Common myeloid progenitor, CD34-positive (primary cell): ENCODE results near the gene EHBP1.

ENCODE experiments used
- CTCF ChIA-PET: fragments of 350-600 bp; sonication (Branson Sonifier 250); formaldehyde crosslinking; loops from one replicate; lab custom pipeline; 2021; ENCODE audit warnings: antibody characterized with exemption; lab: Charles Lee
- POLR2A ChIA-PET: fragments of 350-600 bp; sonication (Branson Sonifier 250); formaldehyde crosslinking; loops from one replicate; lab custom pipeline; 2021; ENCODE audit warnings: antibody characterized with exemption; lab: Charles Lee
- DNase-seq, 3 donors: peaks; one replicate each; pipeline versions ENCODE4 v3.0.0 to v3.0.0-alpha.2; 2013
- H3K27ac ChIP-seq, 2 experiments: 1 replicate in 1 of 2; 2 replicates in 1 of 2; pipeline ENCODE4 v1.7.0; 2013; ENCODE audit warnings: inconsistent platforms in 2 of 2, low read length in 2 of 2, mild to moderate bottlenecking in 2 of 2, low read depth in 1 of 2, moderate library complexity in 1 of 2; ENCODE audit not compliant: severe bottlenecking in 2 of 2, insufficient read depth in 1 of 2, poor library complexity in 1 of 2
- H3K27me3 ChIP-seq, 5 experiments: replicated peaks in 2 of 5; 1 replicate in 3 of 5; 2 replicates in 2 of 5; pipeline versions ENCODE4 v1.6.1 to v1.7.0; 2013; ENCODE audit warnings: low read length in 4 of 5, mild to moderate bottlenecking in 2 of 5, moderate library complexity in 2 of 5, inconsistent platforms in 1 of 5; ENCODE audit not compliant: insufficient read depth in 5 of 5, control insufficient read depth in 4 of 5
- H3K36me3 ChIP-seq, 4 experiments: 1 replicate in 2 of 4; 2 replicates in 2 of 4; pipeline versions ENCODE4 v1.6.1 to v1.7.0; 2013; ENCODE audit warnings: low read length in 3 of 4, control low read depth in 1 of 4, mild to moderate bottlenecking in 1 of 4; ENCODE audit not compliant: control insufficient read depth in 4 of 4, insufficient read depth in 4 of 4
- H3K4me1 ChIP-seq, 4 experiments: 1 replicate in 3 of 4; 2 replicates in 1 of 4; pipeline versions ENCODE4 v1.6.1 to v1.7.1; 2013; ENCODE audit warnings: low read length in 3 of 4, mild to moderate bottlenecking in 3 of 4, control low read depth in 1 of 4, inconsistent platforms in 1 of 4, moderate library complexity in 1 of 4; ENCODE audit not compliant: control insufficient read depth in 4 of 4, insufficient read depth in 4 of 4; ENCODE audit errors: control extremely low read depth in 1 of 4
- H3K4me3 ChIP-seq, 7 experiments: 1 replicate in 4 of 7; 2 replicates in 3 of 7; pipeline versions ENCODE4 v1.5.1 to v1.7.0; 2013; ENCODE audit warnings: mild to moderate bottlenecking in 7 of 7, low read length in 6 of 7, moderate library complexity in 6 of 7, inconsistent platforms in 2 of 7, low read depth in 2 of 7, control low read depth in 1 of 7; ENCODE audit not compliant: insufficient read depth in 4 of 7, control insufficient read depth in 1 of 7; ENCODE audit errors: extremely low read depth in 1 of 7
- H3K9me3 ChIP-seq, 5 experiments: 1 replicate in 4 of 5; 2 replicates in 1 of 5; pipeline versions ENCODE4 v1.6.1 to v1.7.1; 2013; ENCODE audit warnings: low read length in 4 of 5, mild to moderate bottlenecking in 2 of 5, inconsistent platforms in 1 of 5, low read depth in 1 of 5, moderate library complexity in 1 of 5; ENCODE audit not compliant: control insufficient read depth in 4 of 5, insufficient read depth in 2 of 5; ENCODE audit errors: control extremely low read depth in 1 of 5
- WGBS: methylation state at CpG from one replicate; pipeline ENCODE4 v1.1.5; 2013; ENCODE audit not compliant: insufficient coverage; 5-methylcytosine and 5-hydroxymethylcytosine counted together

The EHBP1 gene

GRCh38 chr2:62797107-62797506, 91.6 kb downstream of the EHBP1 start:
- Histone ChIP-seq H3K4me1 (peaks cover 0 to 4% (median 1%) of the 10 kb centered on the region in 4 experiments), H3K27me3 (no peaks in the 10 kb centered on the region), H3K9me3 (no peaks in the 10 kb centered on the region), H3K4me3 (no peak overlapping the region), H3K36me3 (no peaks in the 10 kb centered on the region), H3K27ac (no peak overlapping the region)
- POLR2A ChIA-PET = no interaction called here
- WGBS = no CpG with 5 or more reads among the region's 2 CpGs
- CTCF ChIA-PET = interaction anchor here (1.7 kb wide), 1 partner anchor 10 kb away, joined by 6 read pairs; no protein-coding TSS in a partner anchor
- no peak for DNase-seq

DNA sequence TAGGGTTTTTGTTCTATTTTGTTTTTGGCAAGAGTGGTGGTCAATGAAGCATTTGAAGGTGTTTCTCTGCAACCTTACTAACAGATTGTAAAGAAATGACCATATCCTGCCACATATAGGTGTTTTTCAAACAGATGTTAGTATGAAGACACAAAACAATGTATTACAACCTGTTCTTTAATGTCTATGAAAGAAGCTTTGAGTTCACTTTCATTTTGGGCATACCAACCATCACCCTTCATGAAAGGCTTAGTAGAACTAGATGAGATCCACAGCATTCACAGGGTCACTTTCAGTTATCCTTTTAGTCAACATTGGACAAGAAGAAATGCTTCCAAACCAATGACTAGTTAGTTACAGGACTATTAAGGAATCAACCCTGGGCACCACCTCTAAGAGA, 95.1 kb downstream of the EHBP1 start:
- Histone ChIP-seq H3K36me3 (peaks cover 0 to 3% (median 0%) of the 10 kb centered on the region in 4 experiments), H3K4me1 (peaks cover 0 to 4% (median 2%) of the 10 kb centered on the region in 4 experiments), H3K27me3 (no peaks in the 10 kb centered on the region), H3K9me3 (peaks cover 0 to 3% (median 0%) of the 10 kb centered on the region in 5 experiments), H3K27ac (no peak overlapping the region), H3K4me3 (no peak overlapping the region)
- no peak for DNase-seq
- ChIA-PET CTCF (no interaction called here), POLR2A (no interaction called here)

GRCh38 chr2:62801110-62801509, 95.6 kb downstream of the EHBP1 start:
- ChIA-PET POLR2A (no interaction called here), CTCF (no interaction called here)
- no peak overlapping the region for H3K27ac ChIP-seq
- H3K4me1 ChIP-seq = peaks cover 0 to 4% (median 2%) of the 10 kb centered on the region in 4 experiments
- no peaks in the 10 kb centered on the region for H3K27me3 ChIP-seq
- H3K4me3 ChIP-seq = no peak overlapping the region
- H3K9me3 ChIP-seq = peaks cover 0 to 8% (median 0%) of the 10 kb centered on the region in 5 experiments
- WGBS = 100% methylated on average over 3 of the region's 4 CpGs
- DNase-seq = no peak
- H3K36me3 ChIP-seq = peaks cover 0 to 7% (median 0%) of the 10 kb centered on the region in 4 experiments

DNA sequence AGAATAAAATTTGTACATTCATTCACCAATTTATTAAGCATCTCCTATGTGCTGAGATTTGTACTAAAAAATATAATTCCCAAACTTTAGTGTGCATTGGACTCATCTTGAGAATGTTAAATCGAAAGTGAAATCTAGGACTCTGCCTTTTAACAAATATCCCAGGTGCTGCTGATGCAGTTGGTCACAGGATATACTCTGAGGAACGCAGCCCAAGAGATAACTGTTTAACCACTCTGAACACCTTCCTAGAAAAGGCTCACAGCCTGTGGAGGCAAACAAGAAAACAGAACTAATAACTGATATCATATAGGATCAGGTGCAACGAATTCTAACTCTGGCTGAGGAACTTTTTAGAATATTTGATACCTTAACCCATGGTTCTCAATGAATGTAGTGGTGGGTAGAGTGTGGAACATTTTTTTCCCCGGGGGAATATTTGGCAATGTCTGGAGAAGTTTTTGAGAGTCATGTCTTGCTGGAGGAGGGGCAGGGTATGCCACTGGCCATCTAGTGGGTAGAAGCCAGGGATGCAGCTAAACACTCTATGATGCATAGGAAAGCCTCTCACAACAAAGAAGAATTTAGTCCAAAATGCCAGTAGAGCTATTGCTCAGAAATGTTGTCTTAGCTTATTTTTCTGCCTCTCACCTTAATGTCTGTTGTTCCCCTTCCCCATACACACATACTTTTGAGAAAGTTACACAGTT, 96.5 kb downstream of the EHBP1 start:
- Histone ChIP-seq H3K27ac (no peak overlapping the region), H3K9me3 (peaks cover 0 to 15% (median 7%) of the 10 kb centered on the region in 5 experiments), H3K27me3 (no peaks in the 10 kb centered on the region), H3K36me3 (peaks cover 0 to 11% (median 1%) of the 10 kb centered on the region in 4 experiments), H3K4me3 (peak overlapping the region in 2 of 7 experiments; percentile 15 to 38), H3K4me1 (peaks cover 0 to 4% (median 2%) of the 10 kb centered on the region in 4 experiments)
- CTCF ChIA-PET = no interaction called here
- WGBS = 79% methylated on average over 2 of the region's 4 CpGs
- POLR2A ChIA-PET = no interaction called here
- peak in 2 of 3 donors; percentile 4 to 13 for DNase-seq

- CTCF ChIA-PET = no interaction called here
- DNase-seq = no peak
- peaks cover 0 to 4% (median 2%) of the 10 kb centered on the region in 4 experiments for H3K4me1 ChIP-seq
These were observed 98.4 kb downstream of the EHBP1 start for GRCh38 chr2:62803961-62804360.

GRCh38 chr2:62806231-62806630, 100.7 kb downstream of the EHBP1 start:
- no CpG with 5 or more reads among the region's 7 CpGs for WGBS

More at GRCh38 chr2:62803961-62804360, 98.4 kb downstream of the EHBP1 start:
- no peak overlapping the region for H3K4me3 ChIP-seq
- H3K27ac ChIP-seq = no peak overlapping the region
- H3K36me3 ChIP-seq = peaks cover 0 to 11% (median 2%) of the 10 kb centered on the region in 4 experiments
- POLR2A ChIA-PET = no interaction called here
- no peaks in the 10 kb centered on the region for H3K27me3 ChIP-seq
- H3K9me3 ChIP-seq = peaks cover 0 to 29% (median 14%) of the 10 kb centered on the region in 5 experiments

GRCh38 chr2:62808554-62808953, 103.0 kb downstream of the EHBP1 start:
- ChIA-PET CTCF (no interaction called here), POLR2A (no interaction called here)
- no peak overlapping the region for H3K27ac ChIP-seq
- no peaks in the 10 kb centered on the region for H3K27me3 ChIP-seq
- no peak for DNase-seq
- no CpG with 5 or more reads among the region's 2 CpGs for WGBS
- H3K4me3 ChIP-seq = no peak overlapping the region
- H3K9me3 ChIP-seq = peaks cover 0 to 29% (median 14%) of the 10 kb centered on the region in 5 experiments
- H3K36me3 ChIP-seq = peaks cover 0 to 11% (median 2%) of the 10 kb centered on the region in 4 experiments
- no peaks in the 10 kb centered on the region for H3K4me1 ChIP-seq

More at GRCh38 chr2:62806231-62806630, 100.7 kb downstream of the EHBP1 start:
- Histone ChIP-seq H3K27ac (no peak overlapping the region), H3K27me3 (no peaks in the 10 kb centered on the region), H3K36me3 (peaks cover 0 to 11% (median 2%) of the 10 kb centered on the region in 4 experiments), H3K9me3 (peaks cover 0 to 29% (median 14%) of the 10 kb centered on the region in 5 experiments), H3K4me1 (peaks cover 0 to 4% (median 2%) of the 10 kb centered on the region in 4 experiments), H3K4me3 (no peak overlapping the region)
- DNase-seq = no peak
- ChIA-PET POLR2A (no interaction called here), CTCF (no interaction called here)
